Smooth muscle cell (in vitro differentiated cells): Measurements from ENCODE around the gene FDX1. TPM values are rescaled to one million over a fixed set of nuclear protein-coding genes. Genes with fewer than 3 reads are reported as not detected.

Experiments used
- DNase-seq: peaks from one replicate; lab custom pipeline; 2025; ENCODE audit not compliant: unreplicated experiment; lab: John Stamatoyannopoulos, UW
- H2AFZ ChIP-seq: fragments of 200-600 bp; sonication (generic); 2 replicates; pipeline ENCODE4 v1.6.0; 2016; ENCODE audit warnings: antibody characterized with exemption, low read depth, mild to moderate bottlenecking
- H3F3A ChIP-seq: fragments of 200-600 bp; sonication (generic); 2 replicates; pipeline ENCODE4 v1.6.0; 2017; ENCODE audit warnings: antibody characterized with exemption, low read depth
- H3K27ac ChIP-seq: fragments of 200-600 bp; sonication (generic); 2 replicates; pipeline ENCODE4 v1.5.1; 2016; ENCODE audit warnings: low read depth, mild to moderate bottlenecking
- H3K27me3 ChIP-seq: fragments of 200-600 bp; sonication (generic); 2 replicates; pipeline ENCODE4 v1.6.1; 2016; ENCODE audit warnings: low read depth, mild to moderate bottlenecking
- H3K36me3 ChIP-seq: fragments of 200-600 bp; sonication (generic); 2 replicates; pipeline ENCODE4 v1.5.1; 2016; ENCODE audit warnings: low read depth
- H3K4me1 ChIP-seq: fragments of 200-600 bp; sonication (generic); 2 replicates; pipeline ENCODE4 v1.5.1; 2016; ENCODE audit warnings: low read depth
- H3K4me2 ChIP-seq: fragments of 200-600 bp; sonication (generic); 2 replicates; pipeline ENCODE4 v1.6.0; 2016; ENCODE audit warnings: mild to moderate bottlenecking
- H3K4me3 ChIP-seq: fragments of 200-600 bp; sonication (generic); 2 replicates; pipeline ENCODE4 v1.5.1; 2016; ENCODE audit warnings: mild to moderate bottlenecking
- H3K79me2 ChIP-seq: fragments of 200-600 bp; sonication (generic); 2 replicates; pipeline ENCODE4 v1.6.0; 2016; ENCODE audit warnings: low read depth, mild to moderate bottlenecking
- H3K9ac ChIP-seq: fragments of 200-600 bp; sonication (generic); 2 replicates; pipeline ENCODE4 v1.6.0; 2016; ENCODE audit warnings: low read depth
- H3K9me3 ChIP-seq: fragments of 200-600 bp; sonication (generic); replicated peaks from 2 replicates; pipeline ENCODE4 v1.5.1; 2016; ENCODE audit warnings: low read depth
- H4K20me1 ChIP-seq: fragments of 200-600 bp; sonication (generic); 2 replicates; pipeline ENCODE4 v1.6.0; 2016; ENCODE audit warnings: low read depth
- CTCF ChIP-seq: fragments of 200-600 bp; sonication (generic); IDR thresholded peaks from 2 replicates; pipeline ENCODE4 v1.5.1; 2017; ENCODE audit warnings: borderline replicate concordance, mild to moderate bottlenecking, antibody characterized with exemption; ENCODE audit not compliant: insufficient read depth, poor library complexity, severe bottlenecking
- WGBS: methylation state at CpG from one replicate; pipeline ENCODE4 v1.1.7; 2016; ENCODE audit warnings: low lambda C conversion rate; 5-methylcytosine and 5-hydroxymethylcytosine counted together
- polyA plus RNA-seq: library from polyadenylated mRNA; unstranded; fragments of >200 nt; fragmentation: Nextera tagmentation; extraction: Ambion mirVana; gene quantifications from 2 replicates; pipeline ENCODE4 v1.2.1, GENCODE V29; 2016
- total RNA-seq: library from RNA; depleted of rRNA; stranded (reverse); fragments of >200 nt; gene quantifications from 2 replicates; pipeline ENCODE4 v1.2.3, GENCODE V29; 2014

Gene FDX1
- total and polyA plus RNA-seq, 2 experiments from 2014 or later, result 6.7 to 8.5 TPM

- WGBS, result 92% methylated on average over 5 of the region's 5 CpGs
- TF ChIP-seq CTCF, result no peak
- no peaks in the 10 kb centered on the region for H3K4me1 ChIP-seq
These were observed 49.7 kb downstream of the FDX1 start for GRCh38 chr11:110479108-110480101.

GRCh38 chr11:110481523-110481922, 51.8 kb downstream of the FDX1 start:
- Histone ChIP-seq H3K9me3 (no peaks in the 10 kb centered on the region), H3K36me3 (no peaks in the 10 kb centered on the region), H4K20me1 (no peaks in the 10 kb centered on the region), H2AFZ (no peak overlapping the region), H3K27me3 (no peaks in the 10 kb centered on the region), H3K79me2 (no peaks in the 10 kb centered on the region), H3K4me2 (no peak overlapping the region), H3K27ac (no peak overlapping the region), H3K4me1 (no peaks in the 10 kb centered on the region), H3K9ac (no peak overlapping the region), H3F3A (no peaks in the 10 kb centered on the region), H3K4me3 (no peak overlapping the region)
- WGBS, result 87% methylated on average over 5 of the region's 5 CpGs
- DNase-seq, result no peak
- no peak for TF ChIP-seq CTCF

More at GRCh38 chr11:110479108-110480101, 49.7 kb downstream of the FDX1 start:
- Histone ChIP-seq H3K79me2 (no peaks in the 10 kb centered on the region), H3K27me3 (no peaks in the 10 kb centered on the region), H4K20me1 (no peaks in the 10 kb centered on the region), H3K9me3 (no peaks in the 10 kb centered on the region), H3K36me3 (no peaks in the 10 kb centered on the region), H3K4me3 (no peak overlapping the region), H3K4me2 (peak overlapping the region; percentile 48), H3K9ac (no peak overlapping the region), H3F3A (no peaks in the 10 kb centered on the region), H3K27ac (no peak overlapping the region), H2AFZ (no peak overlapping the region)
- no peak for DNase-seq

- Histone ChIP-seq H3K79me2 (no peaks in the 10 kb centered on the region), H3K9me3 (no peaks in the 10 kb centered on the region), H3K4me1 (no peaks in the 10 kb centered on the region), H3F3A (no peaks in the 10 kb centered on the region), H3K27me3 (no peaks in the 10 kb centered on the region), H3K36me3 (no peaks in the 10 kb centered on the region), H2AFZ (no peak overlapping the region), H3K4me2 (no peak overlapping the region), H3K4me3 (no peak overlapping the region), H3K27ac (no peak overlapping the region), H4K20me1 (no peaks in the 10 kb centered on the region), H3K9ac (no peak overlapping the region)
- no peak for TF ChIP-seq CTCF
- WGBS, result 68% methylated on average over 4 of the region's 4 CpGs
- DNase-seq, result no peak
These were observed 56.4 kb downstream of the FDX1 start for GRCh38 chr11:110486156-110486555.
